Islet of Langerhans (tissue), 1 donor: Measurements from ENCODE around the gene CLEC4F.
"Not testable (repeated sequence)": the region's sequence is repeated elsewhere in the genome, so short reads cannot be mapped to it uniquely, and the experiment has no call there.

Source experiments
- FAIRE-seq: peaks from one replicate; lab custom pipeline; 2011; peaks lifted over from hg19 to GRCh38; lab: Jason Lieb, UNC

CLEC4F gene

GRCh38 chr2:70826696-70827350, 6.4 kb upstream of the CLEC4F start:
- FAIRE-seq: no peak

DNA sequence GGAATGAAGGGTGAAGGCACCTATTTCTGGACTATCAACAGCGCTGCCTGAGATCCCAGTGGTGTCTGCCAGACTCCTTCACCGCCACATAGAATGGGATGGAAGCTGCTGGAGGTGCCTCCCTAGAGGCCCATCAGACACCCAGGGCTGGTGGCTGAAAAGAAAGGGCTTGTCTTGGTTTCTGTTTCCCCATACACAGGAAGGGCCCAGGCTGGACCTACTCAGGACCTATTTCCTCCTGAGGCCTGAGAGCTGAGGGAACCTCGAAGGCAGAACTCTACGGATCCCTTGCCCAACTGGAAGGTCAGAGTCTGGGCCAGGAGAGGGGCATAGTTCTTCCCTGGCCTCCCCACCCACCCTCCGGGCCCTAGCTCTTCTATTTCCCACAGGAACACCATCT, 2.9 kb upstream of the CLEC4F start:
- no peak for FAIRE-seq

- FAIRE-seq: no peak
These were observed 2.4 kb upstream of the CLEC4F start for GRCh38 chr2:70822843-70823242.

GRCh38 chr2:70817284-70817954, 3.0 kb downstream of the CLEC4F start:
- no peak for FAIRE-seq

- FAIRE-seq: no peak
These were observed 3.7 kb downstream of the CLEC4F start for GRCh38 chr2:70816726-70817125.

DNA sequence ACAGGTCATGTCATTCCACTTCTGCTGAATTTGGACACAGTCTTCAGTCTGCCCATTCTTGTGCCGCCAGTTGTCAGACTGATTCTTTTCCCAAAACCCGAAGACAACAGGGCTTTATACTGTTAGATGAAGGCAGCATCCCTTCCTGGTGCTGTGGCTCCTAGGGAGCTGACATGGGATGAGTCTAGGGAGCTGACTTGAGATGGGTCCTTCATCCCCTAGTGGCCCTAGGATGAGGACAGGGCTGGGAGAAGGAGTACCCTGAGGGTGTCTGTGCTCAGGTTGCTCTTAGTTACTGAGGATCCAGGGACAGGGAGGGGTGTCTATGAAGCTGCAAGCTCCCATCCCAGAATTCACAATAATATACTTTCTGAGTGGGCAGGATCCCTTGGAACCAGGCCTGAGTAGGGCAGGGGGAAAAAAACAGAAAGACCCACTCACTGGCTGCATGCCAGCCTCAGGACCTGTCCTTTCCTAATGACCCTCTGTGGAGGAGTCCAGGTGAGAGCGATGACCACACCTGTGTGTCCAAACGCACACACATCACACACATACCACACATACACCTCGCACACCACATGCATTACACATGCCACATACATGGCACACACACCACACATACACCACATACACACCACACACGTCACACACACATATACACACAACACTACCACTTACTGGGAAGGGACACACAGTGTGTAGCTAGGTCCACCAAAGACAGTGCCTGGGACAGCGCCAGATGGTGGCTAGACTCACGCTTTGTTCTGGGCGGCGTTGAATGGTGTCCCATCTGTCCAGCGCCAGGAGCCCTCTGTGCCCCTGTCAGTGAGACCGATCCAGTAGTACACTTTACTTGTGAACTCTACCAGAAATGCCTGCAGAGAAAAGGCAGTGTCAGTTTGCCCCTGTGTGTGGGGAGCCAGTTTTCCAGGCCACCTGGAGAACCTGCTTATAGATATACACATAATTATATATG, 11.1 kb downstream of the CLEC4F start:
- no peak for FAIRE-seq

DNA sequence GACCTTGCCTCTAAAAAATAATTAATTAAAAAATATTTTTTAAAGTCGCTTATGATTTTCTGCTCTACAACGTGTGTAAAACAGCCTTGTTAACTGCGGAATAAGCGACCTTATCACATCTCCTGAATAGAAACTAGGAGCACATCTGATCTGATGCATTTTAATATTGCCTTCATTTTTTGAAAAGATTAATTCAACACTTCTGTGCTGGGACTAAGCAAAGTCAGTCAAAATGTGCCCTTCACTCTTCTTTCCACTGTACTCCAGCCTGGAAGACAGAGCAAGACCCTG, 12.6 kb downstream of the CLEC4F start:
- no peak for FAIRE-seq

DNA sequence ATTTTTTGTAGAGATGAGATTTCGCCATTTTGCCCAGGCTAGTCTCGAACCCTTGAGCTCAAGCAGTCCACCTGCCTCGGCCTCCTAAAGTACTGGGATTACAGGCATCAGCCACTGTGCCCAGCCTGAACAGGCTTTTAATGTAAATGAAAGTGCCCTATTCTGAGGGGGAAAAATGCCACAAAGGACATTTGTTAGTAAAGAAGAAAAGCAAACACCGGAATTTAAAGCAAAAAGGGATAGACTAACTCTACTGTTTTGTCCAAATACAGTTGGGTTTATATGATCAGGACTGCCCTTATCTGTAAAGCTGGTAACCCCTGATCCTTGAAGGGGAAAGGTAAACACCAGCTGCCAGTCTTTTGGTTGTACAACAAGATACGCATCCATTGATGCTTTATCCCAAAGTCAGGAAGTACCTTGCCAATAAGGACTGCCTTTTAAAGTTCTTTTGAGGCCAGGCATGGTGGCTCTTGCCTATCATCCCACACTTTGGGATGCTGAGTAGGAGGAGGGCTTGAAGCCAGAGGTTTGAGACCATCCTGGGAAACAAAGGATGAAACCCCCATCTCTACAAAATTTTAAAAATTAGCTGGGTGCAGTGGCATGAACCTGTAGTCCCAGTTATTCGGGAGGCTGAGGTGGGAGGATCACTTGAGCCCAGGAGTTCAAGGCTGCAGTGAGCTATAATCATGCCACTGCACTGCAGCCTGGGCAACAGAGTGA, 13.1 kb downstream of the CLEC4F start:
- FAIRE-seq: no peak

DNA sequence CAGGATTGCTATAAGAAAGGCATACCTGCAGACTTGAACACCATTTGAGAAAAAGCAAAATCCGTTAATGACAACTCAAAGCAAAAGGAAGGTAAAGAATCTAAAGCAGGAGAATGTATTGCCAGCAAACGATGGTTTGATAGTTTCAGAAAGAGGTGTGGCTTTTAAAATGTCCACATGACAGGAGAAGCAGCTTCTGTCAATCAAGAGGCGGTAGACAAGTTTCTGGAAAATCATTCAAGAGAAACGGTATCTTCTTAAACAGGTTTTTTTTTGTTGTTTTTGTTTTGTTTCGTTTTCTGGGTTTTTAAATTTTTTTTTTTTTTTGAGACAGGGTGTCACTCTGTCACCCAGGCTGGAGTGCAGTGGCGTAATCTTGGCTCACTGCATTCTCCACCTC, 13.8 kb downstream of the CLEC4F start:
- no peak for FAIRE-seq

- FAIRE-seq: no peak
These were observed 14.4 kb downstream of the CLEC4F start for GRCh38 chr2:70806013-70806412.

GRCh38 chr2:70801607-70802263, 18.7 kb downstream of the CLEC4F start:
- no peak for FAIRE-seq

GRCh38 chr2:70799706-70800105, 20.7 kb downstream of the CLEC4F start:
- FAIRE-seq: no peak

DNA sequence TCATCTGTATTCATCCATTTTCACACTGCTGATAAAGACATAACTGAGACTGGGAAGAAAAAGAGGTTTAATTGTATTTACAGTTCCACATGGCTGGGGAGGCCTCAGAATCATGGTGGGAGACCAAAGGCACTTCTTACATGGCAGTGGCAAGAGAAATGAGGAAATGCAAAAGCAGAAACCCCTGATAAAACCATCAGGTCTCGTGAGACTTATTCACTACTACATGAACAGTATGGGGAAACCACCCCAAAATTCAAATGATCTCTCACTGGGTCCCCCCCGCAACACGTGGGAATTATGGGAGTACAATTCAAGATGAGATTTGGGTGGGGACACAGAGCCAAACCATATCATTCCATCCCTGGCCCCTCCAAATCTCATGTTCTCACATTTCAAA, 22.4 kb downstream of the CLEC4F start:
- not testable (repeated sequence) for FAIRE-seq

DNA sequence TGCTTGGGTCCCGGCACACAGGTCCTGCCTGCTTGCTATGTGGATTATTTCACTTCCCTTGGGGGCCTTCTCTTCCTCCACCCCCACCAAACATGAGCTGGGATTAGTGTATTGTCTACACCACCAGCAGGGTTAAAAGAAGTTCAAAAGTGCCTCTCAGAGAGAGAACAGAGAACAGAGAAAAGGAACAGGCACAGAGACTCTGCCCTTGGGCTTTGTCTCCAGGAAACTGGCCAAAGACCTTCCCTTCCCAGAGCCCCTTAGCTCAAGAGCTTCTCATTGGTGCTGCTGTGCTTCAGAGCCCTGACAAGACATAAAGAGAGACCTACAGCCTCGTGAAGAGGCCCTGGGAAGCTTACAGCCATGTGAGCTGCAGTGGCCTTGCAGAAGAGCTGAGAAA, 22.9 kb downstream of the CLEC4F start:
- no peak for FAIRE-seq

DNA sequence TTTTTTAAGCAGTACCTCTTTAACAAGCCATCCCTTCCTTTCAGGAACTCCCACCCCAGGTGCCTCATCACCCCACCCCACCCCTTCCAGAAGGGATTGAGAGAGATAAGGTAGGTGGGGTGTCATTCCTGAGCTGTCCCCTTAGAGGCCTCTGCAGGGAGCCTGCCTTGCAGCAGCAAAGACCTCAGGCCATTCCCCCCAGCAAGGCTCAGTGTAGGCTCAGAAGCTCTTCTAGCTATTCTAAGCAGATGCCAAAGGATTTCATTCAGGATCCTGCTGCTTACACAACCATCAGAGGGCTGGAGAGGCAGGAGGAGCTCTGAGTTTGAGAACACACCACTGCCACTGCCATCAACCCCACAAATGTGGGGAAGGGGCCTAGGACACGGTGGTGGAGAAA, 24.1 kb downstream of the CLEC4F start:
- FAIRE-seq: no peak

GRCh38 chr2:70795164-70795995, 25.0 kb downstream of the CLEC4F start:
- no peak for FAIRE-seq

DNA sequence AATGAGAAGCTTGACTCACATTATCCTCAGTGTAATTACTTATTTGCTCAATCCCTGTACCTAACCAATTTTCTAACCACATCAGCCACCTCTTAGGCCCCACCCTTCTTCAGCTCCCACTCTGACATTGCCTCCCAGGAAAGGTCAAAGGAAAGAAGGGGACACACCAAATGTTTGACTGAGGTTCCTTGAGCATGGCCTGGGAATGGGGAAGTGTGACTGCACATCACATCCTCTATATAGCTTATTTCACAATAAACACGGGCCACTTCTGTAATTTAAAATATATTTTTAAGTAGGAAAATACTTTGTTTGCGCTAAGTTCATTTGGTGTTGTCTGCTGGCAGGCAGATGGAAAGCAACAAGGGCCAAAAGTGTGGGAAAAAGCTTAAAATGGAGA, 26.9 kb downstream of the CLEC4F start:
- FAIRE-seq: no peak

GRCh38 chr2:70790136-70790828, 30.1 kb downstream of the CLEC4F start, which contains the start of gene FIGLA:
TSS of gene FIGLA (minus strand) at chr2:70790643. CDS start at chr2:70790638, 5 bp downstream.
- FAIRE-seq: no peak

- FAIRE-seq: no peak
These were observed 30.9 kb downstream of the CLEC4F start for GRCh38 chr2:70789304-70790135.
